Ureter (tissue), 1 donor: ENCODE results near the gene LRIG2. TPM values are rescaled to one million over a fixed set of nuclear protein-coding genes. Genes with fewer than 3 reads are reported as not detected.
"Not testable (repeated sequence)": the region's sequence is repeated elsewhere in the genome, so short reads cannot be mapped to it uniquely, and the experiment has no call there.

Experiments
- DNase-seq: peaks from one replicate; pipeline ENCODE4 v3.0.0-alpha.2; 2020; ENCODE audit warnings: low spot score
- total RNA-seq: library from RNA; stranded (reverse); gene quantifications from one replicate; pipeline ENCODE4 v1.2.4, GENCODE V29; 2023
- donor health status: DM: yes; HTN: yes; CAD: no.

The LRIG2 gene
- total RNA-seq, 1 donor from 2014 or later: 31.8 TPM

DNA sequence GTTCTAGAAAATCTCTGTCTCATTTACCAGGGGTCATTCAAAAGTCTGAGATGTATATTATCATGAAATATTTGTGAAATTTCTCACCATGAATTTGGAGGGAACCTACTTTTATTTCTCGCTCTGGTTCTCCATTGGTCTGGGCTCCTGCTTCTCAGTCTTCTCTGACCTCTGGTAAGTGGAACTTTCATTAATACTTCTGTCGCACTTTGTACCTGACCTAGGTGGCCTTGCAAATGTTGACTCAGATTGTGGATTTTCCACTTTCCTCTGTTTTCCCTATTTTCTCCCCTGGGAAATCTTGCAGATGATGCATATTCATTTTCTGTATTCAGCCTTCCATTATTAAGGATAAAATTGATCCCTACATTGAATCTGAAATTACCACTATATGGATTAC is 53.2 kb downstream of the LRIG2 start:
- DNase-seq: no peak

DNA sequence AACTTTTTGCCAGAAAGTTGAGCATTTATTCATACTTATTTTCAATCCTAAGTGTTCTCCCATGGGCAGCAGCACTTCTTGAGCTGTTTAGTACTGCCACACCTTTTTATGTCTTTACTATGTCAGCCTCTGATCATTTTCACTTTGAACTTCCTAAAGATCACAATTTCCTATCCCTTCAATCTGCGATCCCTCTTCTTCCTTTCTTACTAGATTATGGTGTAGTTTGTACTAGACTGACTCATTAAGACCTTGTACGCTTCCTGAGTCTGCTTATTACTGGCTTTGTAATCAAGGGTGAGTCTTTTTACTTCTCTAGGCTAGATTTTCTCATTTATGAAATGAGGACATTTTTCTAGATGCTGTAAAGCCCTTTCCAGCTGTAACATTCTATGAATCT is 55.1 kb downstream of the LRIG2 start:
- no peak for DNase-seq

DNA sequence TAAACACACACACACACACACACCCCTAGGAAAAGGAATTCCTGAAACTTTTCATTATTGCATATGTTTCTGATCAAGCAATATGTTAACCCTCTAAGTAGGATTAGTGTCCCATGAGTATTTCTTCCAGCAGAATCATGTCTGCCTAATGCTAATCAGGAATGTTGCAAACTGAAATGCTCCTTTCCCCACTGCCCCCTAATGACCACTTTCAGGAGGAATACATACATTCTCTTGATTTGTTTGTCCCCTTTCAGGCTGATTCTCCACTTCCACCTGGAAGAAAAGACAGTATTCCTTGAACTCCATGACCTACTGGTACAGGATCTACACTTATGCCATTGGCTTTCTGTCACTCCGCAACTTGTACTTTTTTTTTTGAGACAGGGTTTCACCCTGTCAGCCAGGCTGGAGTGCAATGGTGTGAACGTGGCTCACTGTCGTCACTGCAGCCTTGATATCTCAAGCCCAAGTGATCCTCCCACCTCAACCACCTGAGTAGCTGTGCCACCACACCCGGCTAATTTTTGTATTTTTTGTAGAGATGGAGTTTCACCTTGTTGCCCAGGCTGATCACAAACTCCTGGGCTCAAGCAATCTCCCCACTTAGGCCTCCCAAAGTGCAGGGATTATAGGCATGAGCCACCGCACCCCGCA is 56.7 kb downstream of the LRIG2 start:
- DNase-seq: no peak

DNA sequence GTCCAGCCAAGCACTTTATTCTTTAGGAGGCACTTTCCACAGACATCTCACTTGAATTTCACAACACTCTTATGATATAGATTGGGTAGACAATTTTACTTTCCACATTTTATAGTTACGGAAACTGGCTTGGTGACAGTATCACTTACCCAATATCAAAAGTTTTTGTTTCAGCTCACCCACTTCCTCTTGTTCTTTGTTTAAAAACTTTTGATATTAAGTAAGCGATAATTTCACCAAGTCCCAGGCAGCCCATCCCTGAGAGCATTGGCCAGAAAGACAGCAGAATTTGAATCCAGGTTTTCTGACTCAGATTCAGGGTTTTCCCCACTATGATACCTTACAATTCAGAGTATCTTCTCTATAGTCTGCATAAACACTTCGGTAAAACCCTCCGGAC is 60.0 kb downstream of the LRIG2 start:
- DNase-seq: no peak

DNA sequence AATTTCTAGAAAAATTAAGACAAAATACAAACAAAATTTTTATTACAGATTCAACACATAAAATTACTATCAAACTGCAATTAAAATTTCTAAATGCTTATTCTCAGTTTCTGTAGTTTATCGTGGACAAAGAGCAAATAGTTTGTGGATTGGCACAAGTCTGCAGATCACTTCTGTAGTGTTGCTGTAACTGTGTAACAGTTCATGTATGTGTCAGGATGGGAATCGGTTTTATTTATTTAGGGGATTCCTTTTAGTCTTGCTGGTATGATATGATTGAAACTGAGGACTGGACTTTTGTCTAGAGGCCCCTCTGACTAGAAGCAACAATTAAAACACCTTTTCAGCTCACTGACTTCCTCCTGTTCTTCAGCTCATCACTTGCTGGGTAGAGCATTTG is 60.8 kb downstream of the LRIG2 start:
- DNase-seq: no peak

DNA sequence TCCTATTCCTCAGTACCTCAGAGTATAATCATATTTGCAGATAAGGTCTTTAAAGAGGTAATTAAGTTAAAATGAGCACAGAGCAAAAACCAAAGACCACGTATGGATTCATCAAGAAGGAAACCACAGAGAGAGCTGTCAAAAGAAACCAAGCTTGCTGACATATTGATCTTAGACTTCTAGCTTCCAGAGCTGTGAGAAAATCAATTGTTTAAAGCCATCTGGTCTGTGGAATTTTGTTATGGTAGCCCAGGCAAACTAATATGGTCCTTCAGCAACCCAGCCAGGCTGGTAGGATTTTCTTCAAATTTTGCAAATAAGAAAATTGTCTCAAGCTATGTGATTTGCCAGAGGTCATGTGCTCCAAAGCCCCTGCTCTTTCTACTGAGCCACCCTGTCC is 62.5 kb downstream of the LRIG2 start:
- DNase-seq: no peak

DNA sequence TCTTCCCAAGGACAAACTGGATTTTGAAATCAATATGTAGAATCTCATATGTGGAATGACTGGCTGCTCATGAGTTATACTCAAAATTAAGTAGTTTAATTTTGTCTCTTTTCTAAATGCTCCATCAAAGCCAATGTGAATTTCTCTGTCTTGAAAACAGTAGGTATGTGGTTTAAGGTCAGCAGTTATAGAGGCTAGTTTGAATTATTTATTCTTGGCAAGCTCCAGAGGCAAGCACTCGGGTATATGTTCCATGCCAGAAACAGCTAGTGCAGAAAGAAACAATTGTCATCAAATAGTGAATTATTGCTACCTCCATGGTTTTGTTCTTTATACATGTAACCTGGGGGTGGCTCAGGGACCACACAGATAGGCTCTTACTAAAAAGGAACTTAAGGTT is 63.5 kb downstream of the LRIG2 start:
- DNase-seq: no peak

DNA sequence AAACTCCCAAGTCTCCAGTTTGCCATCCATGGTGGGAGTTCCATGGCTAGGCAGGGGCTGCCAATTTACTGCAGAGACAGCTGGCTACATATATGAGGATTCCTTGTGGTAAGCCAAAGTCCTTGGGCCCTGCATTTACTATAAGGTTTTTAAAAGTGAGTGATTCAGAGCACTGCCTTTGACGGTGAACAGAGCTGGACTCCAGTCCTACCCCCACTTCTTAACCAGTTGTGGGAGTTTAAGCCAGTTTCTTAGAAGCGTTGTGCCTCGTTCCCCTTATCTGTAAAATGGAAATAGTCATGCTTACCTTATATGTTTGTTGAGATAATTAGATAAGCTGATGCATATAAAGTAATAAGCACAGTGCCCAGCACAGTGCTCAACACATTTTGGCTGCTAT is 64.6 kb downstream of the LRIG2 start:
- DNase-seq: no peak

DNA sequence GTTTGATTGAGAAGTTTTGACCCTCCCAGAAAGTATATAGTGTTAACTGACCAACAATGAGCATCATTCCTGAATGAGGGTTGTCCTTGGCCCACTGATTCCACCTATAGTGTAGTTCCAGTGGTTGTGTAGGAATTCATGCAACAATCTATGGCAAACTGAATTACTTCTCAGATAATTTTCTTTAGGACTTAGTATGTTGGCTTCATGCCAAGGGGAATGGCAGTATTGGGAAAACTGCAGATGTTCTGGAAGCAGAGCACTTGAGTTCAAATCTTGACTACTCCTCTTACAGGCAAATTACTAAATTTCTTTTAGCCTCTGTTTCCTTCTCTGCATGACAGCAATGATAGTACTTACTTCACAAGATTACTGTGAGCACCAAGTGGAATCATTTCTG is 65.8 kb downstream of the LRIG2 start:
- no peak for DNase-seq

DNA sequence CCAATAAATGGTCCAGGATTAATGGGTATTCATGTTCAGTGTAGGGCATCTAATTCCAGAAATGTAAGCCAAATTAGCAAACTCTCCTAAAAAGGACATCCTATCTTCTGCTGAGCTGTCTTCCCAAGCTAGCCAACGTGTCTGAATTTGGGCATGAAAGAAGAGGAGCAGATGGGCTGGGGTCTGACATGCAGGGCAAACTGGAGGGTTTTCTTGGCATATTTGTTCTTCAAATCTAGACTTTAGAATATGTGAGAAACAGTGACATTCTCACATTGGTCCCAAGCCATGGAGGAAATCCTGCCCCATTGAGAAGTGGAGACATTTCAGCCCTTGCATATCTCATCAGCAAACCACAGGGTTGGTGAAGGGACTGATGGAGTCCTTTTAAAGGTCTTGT is 67.2 kb downstream of the LRIG2 start:
- DNase-seq: no peak

DNA sequence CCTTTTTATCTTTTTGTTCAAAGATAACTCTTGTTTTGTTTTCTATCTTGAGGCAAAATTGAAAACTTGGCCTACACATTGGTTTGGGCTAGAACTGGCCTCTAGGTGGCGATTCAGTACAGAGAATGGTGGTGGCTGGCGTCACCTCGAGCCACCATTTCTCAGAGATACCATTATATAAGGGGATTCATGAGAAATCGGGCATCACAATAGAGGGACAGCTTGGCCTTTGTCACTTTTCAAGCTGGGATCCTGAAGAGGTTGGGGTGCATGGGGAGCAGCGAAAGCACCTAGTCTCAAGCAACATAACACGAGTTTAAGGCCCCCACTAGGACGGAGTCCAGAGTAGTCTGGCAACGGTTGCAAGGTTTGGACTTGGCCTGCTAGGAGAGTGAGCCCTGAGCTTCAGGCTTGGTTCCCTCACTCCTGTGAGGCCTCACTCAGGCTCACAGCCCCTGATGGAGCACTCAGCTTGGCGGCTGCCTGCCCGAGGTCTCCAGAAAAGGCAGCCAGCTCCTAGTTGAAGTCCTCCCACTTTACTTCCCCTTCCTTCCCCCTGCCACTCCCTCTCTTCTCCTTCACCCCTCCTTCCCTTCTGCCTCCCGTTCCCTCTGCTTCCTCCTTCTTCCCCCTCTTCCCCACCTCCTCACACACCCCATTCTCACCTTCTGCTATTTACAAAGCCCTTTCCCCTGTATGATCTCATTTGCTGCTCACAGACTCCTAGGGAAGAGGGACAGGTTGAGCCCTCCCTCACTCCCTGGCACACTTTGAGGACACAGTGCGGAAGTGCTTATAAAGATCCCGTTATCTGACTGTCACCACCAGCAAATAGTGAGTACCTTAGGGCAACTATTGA is 67.8 kb downstream of the LRIG2 start:
- peak; percentile 61 for DNase-seq

DNA sequence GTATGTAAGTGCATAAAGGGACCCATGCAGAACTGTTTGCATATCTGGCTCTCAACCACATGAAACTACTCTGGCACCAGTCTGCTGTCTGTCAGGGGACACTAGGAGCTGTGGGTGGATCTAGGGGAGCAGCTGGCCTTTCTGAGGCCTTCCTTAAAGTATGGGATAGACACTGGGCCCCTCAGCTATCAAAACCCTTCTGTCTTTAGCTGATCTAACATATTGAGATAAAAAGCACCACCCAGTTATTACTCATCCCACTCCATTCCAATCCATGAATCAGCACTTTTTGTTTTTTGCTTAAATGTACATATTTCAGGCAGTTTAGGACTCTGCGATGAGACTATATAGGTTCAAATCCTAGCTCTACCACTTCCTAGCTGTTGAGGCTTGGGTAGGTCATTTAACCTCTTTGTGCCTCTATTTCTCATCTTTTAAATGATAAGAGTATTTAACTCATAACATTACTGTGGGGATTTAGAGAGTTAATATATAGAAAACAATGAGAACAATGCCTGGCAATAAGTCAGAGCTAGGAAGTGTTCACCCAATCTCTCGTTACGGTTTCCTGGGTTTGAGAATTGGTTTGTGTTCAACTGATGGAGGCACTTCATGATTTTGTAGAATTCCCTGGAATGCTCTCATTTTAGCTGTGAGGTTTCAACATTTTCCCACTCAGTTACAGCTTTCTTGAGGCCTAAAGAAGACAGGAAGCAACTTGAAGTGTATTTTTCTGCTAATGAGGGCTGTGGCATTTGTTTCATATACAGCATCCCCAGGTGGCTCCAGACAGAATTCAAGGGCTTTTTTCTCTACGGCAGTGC is 68.9 kb downstream of the LRIG2 start:
- DNase-seq: no peak

DNA sequence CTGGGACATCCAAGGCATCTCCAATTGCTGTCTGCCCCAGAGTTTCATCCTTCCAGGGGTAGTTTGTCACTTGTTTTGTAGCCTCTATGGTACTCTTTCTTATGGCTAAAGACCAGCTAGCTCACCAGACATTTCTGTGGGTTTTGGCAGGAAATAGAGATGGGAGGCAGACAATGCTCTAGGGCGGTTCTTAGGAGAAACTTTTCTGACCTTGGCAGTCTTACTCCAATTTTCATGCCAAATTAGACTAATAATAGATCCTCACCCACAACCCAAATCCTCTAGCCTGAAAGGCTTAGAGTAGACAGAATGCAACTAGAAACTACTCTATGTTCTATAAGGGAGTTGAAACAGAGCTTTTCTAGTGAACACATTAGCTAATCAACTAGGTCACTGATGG is 69.8 kb downstream of the LRIG2 start:
- DNase-seq: no peak

DNA sequence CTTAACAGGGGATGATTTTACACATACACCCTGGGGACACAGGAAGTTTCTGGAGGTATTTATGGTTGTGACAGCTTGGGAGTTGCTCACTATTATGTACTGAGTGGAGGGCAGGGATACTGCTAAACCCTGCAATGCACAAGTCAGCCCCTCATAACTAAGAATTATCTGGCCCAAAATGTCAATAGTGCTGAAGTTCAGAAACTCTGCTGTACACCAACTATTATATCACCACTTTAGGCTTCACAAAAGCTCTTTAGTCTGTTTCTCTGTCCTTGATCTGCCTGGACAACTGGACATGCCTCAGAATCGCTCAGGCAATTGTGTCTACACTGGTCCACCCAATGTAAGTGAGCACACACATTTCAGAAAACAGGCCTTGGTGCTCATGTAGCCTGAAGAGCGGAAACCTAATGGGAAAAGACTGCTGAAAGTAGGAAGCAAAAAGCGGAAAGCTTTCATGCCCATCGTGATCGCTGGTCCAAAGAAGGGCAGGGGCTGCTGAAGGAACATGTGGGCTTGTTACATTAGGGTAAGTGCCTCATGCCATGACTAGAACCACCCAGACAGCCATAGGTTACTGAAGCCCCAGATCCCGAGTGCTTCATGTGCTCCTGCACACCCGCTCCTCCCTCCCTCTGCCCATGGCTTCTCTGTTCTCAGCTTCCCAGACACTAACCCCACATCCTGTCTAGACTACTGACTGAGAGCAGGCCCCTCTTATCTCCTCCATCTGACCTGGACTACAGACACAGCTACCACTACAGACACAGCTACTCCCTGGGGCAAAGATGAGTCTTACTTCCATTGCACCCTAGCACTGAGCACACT is 73.5 kb downstream of the LRIG2 start:
- no peak for DNase-seq

DNA sequence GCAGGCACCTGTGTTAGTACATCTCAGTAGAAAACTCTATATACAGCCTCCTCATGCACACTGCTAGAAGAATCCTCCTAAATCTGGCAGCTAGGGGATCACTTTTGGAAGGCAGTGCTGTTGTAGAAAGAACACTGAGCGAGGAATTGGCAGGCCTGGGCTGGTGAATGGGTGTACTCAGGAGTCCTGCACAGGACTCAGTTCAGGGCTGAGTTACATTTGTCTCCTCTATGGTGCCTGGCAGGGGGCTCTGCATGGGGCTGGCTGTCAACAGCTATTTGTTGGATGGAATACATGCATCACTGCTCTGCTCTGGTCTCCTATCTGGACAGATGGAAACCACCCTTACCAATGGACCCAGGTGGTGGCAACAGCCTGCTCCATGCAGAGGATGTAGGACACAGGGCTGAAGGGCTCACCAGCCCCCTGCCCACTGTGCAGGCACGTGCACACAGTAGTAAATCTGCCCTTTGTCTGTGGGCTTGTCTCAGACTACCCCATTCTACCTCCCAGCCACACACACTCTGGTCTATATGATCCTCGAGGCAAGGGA is 74.2 kb downstream of the LRIG2 start:
- no peak for DNase-seq

DNA sequence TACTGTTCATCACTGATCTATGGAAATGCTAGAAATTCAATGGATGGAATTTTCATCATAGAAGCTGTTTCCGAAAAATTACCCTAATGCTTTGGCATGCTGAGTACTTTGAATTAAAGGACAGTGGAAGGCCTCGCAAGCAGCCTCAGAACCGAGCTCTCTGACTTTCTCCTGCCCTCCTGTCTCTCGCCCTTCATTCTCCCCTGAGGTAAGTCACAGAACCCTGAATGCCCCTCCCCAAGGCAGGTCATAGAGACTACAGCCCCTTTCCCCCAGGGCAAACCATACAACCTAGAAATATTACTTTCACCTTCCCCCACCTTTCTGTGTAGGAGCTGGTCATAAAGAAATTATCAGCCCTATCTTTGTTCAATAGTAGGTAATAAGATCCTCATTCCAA is 74.8 kb downstream of the LRIG2 start:
- DNase-seq: no peak

DNA sequence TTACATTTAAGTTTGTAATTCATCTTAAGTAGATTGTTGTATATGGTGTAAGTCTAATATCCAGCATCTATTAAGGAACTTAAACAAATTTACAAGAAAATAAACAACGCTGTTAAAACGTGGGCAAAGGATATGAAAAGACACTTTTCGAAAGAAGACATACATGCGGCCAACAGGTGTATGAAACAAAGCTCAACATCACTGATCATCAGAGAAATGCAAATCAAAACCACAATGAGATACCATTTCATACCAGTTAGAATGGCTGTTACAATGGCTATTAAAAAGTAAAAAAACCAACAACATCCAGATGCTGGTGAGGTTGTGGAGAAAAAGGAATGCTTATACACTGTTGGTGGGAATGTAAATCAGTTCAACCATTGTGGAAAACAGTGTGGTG is 77.5 kb downstream of the LRIG2 start:
- not testable (repeated sequence) for DNase-seq

DNA sequence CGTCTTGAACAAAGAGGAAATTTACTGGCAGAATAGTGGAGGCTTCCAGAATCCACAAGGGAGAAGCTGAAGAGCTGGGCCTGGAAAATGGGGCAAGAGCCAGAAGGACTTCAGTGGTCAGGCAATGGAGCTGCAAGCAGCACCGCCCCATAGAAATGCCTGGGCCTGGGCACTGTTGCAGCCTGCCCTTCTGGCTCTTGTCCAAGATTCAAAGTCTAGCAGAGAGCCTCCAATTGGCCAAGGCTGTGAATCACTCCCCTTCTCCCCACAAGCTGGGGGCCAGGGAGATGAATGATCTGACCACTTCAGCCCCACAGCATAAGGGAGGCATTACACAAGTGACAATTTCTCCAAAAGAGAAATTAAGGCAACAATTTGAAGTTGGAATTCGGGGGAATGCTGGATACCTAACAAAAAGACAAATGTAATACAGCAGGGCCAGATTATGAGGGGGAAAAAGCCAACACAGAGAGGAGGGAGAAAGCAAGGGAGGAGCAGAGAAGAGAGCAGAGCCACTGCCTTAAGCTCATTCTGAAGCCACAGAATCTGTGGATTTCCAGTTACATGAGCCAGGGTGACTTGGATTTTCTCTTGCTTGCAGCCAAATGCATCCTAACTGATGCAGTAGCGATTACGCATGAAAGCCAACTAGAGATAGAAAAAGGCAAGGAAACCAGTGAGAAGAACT is 80.3 kb downstream of the LRIG2 start:
- peak; percentile 51 for DNase-seq

DNA sequence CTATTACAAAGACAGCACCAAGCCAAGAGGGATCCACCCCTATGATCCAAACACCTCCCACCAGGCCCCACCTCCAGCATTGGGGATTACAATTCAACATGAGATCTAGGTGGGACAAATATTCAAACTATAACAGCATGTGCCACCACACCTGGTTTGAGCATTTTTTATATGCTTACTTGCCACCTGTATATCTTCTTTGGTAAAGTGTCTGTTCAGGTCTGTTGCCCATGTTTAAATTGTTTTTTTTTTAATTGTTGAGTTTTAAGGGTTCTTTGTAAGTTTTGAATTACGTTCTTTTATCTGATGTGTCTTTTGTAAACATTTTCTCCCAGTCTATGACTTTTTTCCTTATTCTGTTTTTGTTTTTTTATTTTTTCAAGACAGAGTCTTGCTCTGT is 83.4 kb downstream of the LRIG2 start:
- no peak for DNase-seq

DNA sequence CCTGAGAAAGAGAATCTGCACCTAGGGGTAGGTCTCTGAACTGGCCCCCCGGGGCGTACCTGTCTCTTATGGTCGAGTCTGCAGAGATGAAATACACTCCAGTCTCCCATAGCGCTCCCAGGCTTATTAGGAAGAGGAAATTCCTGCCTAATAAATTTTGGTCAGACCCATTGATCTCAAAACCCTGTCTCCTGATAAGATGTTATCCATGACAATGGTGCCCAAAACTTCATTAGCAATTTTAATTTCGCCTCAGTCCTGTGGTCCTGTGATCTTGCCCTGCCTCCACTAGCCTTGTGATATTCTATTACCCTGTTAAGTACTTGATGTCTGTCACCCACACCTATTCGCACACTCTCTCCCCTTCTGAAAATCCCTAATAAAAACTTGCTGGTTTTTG is 85.7 kb downstream of the LRIG2 start:
- not testable (repeated sequence) for DNase-seq

DNA sequence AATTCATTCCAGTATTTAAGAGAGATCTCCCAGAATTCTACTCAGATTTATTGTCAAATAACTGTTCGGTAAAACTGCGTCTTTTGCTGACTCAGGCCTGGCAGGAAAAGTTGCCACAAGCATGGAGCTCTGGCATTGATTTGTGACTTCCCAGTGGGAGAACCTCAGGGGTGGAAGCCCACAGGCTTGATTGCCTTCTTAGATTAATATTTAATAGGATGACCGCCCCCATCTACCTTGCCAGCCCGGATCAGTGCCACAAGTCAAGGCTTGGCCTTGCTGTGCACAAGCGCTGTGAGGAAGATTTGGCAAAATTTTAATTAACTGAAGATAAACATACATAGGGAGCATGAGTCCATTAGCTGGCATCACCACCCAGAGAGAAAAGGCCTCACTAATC is 93.5 kb downstream of the LRIG2 start:
- DNase-seq: no peak
